ENCODE results near the gene SDR42E2. TPM values are rescaled to one million over a fixed set of nuclear protein-coding genes. Genes with fewer than 3 reads are reported as not detected.

SDR42E2 gene
- total and polyA plus RNA-seq, 9 donors, result 0.04 to 0.22 (median 0.07) TPM; not detected in 4

DNA sequence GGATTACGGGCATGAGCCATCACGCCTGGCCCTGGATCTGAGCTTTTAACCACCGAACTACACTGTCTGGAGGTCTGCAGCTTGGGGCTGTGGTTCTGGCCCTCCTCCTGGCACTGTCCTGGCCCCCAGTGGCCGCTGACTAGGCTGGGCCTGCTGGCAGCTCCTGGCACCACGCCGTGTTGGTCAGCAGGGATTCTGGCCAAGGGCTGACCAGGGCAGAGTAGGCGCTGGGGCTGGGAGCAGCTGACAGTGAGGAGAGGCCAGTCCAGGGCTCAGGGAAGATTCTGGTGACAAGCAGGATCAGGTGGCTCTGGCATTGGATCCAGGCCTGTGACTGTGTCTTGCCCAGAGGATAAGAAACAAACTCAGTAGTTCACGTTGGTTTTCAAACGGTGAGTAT is 58.4 kb downstream of the SDR42E2 start:
- 60% methylated on average over 7 of the region's 9 CpGs for WGBS (ENCODE audit: insufficient coverage)
- Histone ChIP-seq H3K4me1 (ENCODE audit: control insufficient read depth, insufficient read depth, low read length) (peaks cover 47% of the 10 kb centered on the region), H3K36me3 (ENCODE audit: control insufficient read depth, insufficient read depth, low read length) (peaks cover 5% of the 10 kb centered on the region), H3K4me3 (ENCODE audit: low read length) (no peak overlapping the region), H3K27ac (ENCODE audit: low read length) (peak overlapping the region; percentile 76), H3K9me3 (replicated peaks; ENCODE audit: control insufficient read depth, low read depth, low read length) (peaks cover 3% of the 10 kb centered on the region), H3K27me3 (ENCODE audit: control insufficient read depth, insufficient read depth, low read length) (no peaks in the 10 kb centered on the region)
- DNase-seq, result peak; percentile 87

DNA sequence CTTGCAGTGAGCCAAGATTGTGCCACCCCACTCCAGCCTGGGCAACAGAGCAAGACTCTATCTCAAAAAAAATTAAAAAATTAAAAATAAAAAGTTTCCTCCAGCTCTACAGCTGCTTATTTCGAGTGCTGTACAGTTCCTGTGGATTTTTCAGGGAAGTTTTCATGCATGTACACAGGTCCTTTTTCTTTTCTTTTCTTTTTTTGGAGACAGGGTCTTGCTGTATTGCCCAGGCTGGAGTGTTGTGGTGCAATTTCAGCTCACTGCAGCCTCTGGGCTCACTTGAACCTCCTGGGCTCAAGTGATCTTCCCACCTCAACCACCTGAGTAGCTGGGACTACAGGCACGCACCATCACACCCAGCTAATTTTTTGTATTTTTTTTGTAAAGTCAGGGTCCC is 59.7 kb downstream of the SDR42E2 start:
- H3K36me3 ChIP-seq (ENCODE audit: control insufficient read depth, insufficient read depth, low read length), result peaks cover 13% of the 10 kb centered on the region
- no peak for DNase-seq
- no peaks in the 10 kb centered on the region for H3K27me3 ChIP-seq (ENCODE audit: control insufficient read depth, insufficient read depth, low read length)
- H3K4me1 ChIP-seq (ENCODE audit: control insufficient read depth, insufficient read depth, low read length), result peaks cover 36% of the 10 kb centered on the region
- H3K27ac ChIP-seq (ENCODE audit: low read length), result no peak overlapping the region
- H3K9me3 ChIP-seq (replicated peaks; ENCODE audit: control insufficient read depth, low read depth, low read length), result peaks cover 3% of the 10 kb centered on the region
- no peak overlapping the region for H3K4me3 ChIP-seq (ENCODE audit: low read length)
- no CpG with 5 or more reads among the region's 2 CpGs for WGBS (ENCODE audit: insufficient coverage)

DNA sequence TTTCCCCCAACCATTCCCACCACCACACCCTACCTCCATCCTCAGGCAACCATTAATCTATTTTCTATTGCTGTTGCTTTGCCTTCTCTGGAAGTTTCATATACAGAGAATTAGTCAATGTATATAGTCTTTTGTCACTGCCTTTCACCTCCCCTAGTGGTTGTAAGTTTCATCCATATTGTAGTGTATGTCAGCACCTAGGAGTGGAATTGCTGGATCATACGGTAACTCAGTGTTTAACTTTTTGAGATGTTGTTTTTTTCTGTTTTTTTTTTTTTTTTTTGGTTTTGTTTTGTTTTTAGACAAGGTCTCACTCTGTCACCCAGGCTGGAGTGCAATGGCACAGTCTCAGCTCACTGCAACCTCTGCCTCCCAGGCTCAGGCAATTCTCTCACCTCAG is 60.7 kb downstream of the SDR42E2 start:
- Histone ChIP-seq H3K27ac (ENCODE audit: low read length) (no peak overlapping the region), H3K4me3 (ENCODE audit: low read length) (no peak overlapping the region), H3K4me1 (ENCODE audit: control insufficient read depth, insufficient read depth, low read length) (peaks cover 31% of the 10 kb centered on the region), H3K9me3 (replicated peaks; ENCODE audit: control insufficient read depth, low read depth, low read length) (peaks cover 3% of the 10 kb centered on the region), H3K27me3 (ENCODE audit: control insufficient read depth, insufficient read depth, low read length) (no peaks in the 10 kb centered on the region), H3K36me3 (ENCODE audit: control insufficient read depth, insufficient read depth, low read length) (peaks cover 19% of the 10 kb centered on the region)
- no peak for DNase-seq
- no CpG with 5 or more reads among the region's 1 CpG for WGBS (ENCODE audit: insufficient coverage)

DNA sequence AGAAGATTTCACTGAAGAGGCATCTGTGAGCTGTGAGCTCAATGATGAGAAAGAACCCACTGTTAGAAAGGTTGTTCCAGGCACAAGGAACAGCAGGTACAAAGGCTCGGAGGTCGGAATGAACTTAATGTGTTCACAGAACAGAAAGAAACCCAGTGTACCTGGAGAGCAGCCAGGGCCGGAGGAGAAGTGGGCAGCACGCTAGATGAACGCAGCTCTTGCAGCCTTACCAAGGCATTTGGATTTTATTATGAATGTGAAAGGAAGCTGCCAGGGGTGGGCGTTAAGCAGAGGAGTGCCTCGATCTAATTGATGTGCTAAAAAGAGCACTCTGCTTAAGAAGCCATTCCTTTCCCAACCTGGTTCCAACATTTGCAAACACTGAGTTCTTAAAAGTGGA is 62.8 kb downstream of the SDR42E2 start:
- Histone ChIP-seq H3K4me3 (ENCODE audit: low read length) (no peak overlapping the region), H3K9me3 (replicated peaks; ENCODE audit: control insufficient read depth, low read depth, low read length) (no peaks in the 10 kb centered on the region), H3K4me1 (ENCODE audit: control insufficient read depth, insufficient read depth, low read length) (peaks cover 21% of the 10 kb centered on the region), H3K36me3 (ENCODE audit: control insufficient read depth, insufficient read depth, low read length) (peaks cover 29% of the 10 kb centered on the region), H3K27me3 (ENCODE audit: control insufficient read depth, insufficient read depth, low read length) (no peaks in the 10 kb centered on the region), H3K27ac (ENCODE audit: low read length) (no peak overlapping the region)
- 67% methylated on average over 5 of the region's 7 CpGs for WGBS (ENCODE audit: insufficient coverage)
- DNase-seq, result no peak

DNA sequence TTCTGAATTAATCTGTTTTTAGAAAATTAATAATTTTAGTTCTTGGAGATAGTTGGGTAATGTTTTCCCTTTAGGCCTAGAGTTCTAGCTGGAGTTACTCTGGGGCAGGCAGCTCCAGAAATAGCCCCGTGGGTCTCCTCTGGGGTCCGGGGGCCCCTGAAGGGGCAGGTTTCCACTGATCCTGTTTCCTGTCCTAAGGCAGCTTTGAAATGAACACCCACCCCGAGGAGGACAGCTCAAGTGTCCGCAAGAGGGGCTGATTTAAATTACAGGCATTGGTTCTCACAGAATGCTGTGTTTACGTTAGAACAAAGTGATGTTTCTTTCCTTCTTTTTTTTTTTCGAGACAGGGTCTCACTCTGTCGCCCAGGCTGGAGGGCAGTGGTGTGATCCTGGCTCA is 67.6 kb downstream of the SDR42E2 start:
- DNase-seq, result peak; percentile 58
- 8% methylated on average over 2 of the region's 7 CpGs for WGBS (ENCODE audit: insufficient coverage)
- Histone ChIP-seq H3K27me3 (ENCODE audit: control insufficient read depth, insufficient read depth, low read length) (no peaks in the 10 kb centered on the region), H3K4me1 (ENCODE audit: control insufficient read depth, insufficient read depth, low read length) (peaks cover 9% of the 10 kb centered on the region), H3K27ac (ENCODE audit: low read length) (peak overlapping the region; percentile 74), H3K4me3 (ENCODE audit: low read length) (no peak overlapping the region), H3K9me3 (replicated peaks; ENCODE audit: control insufficient read depth, low read depth, low read length) (no peaks in the 10 kb centered on the region), H3K36me3 (ENCODE audit: control insufficient read depth, insufficient read depth, low read length) (peaks cover 49% of the 10 kb centered on the region)

DNA sequence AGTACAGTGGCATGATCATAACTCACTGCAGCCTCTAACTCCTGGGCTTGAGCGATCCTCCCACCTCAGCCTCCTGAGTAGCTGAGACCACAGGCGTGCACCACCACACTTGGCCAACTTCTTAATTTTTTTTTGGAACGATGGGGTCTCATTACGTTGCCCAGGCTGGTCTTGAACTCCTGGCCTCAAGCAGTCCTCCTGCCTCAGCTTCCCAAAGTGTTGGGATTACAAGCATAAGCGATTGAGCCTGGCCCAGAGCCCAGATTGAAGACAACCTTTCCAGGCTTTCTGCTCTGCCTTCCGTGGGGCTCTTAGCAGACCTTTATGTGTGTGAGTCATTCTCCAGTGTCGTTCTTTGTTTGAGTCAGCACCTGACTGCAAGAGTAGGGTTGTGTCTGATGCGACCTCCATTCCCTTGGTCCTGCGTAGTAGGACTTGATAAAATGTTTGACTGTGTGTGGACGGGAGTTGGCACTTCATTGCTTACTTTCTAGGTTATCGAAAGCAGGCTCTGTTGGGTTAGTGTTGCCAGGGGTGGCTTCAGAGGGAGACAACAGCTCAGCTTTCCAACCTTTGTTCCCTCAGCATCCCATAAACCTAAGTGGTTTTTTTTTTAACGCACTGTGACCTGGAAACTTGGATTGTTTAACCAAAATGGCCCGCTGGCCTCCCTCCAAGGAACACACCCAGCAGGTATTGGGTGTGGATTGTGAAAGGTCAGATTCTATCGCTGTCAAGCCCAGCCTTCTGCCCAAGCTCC is 70.2 kb downstream of the SDR42E2 start:
- Histone ChIP-seq H3K27ac (ENCODE audit: low read length) (no peak overlapping the region), H3K9me3 (replicated peaks; ENCODE audit: control insufficient read depth, low read depth, low read length) (no peaks in the 10 kb centered on the region), H3K4me1 (ENCODE audit: control insufficient read depth, insufficient read depth, low read length) (peaks cover 9% of the 10 kb centered on the region), H3K36me3 (ENCODE audit: control insufficient read depth, insufficient read depth, low read length) (peaks cover 44% of the 10 kb centered on the region), H3K4me3 (ENCODE audit: low read length) (no peak overlapping the region), H3K27me3 (ENCODE audit: control insufficient read depth, insufficient read depth, low read length) (no peaks in the 10 kb centered on the region)
- no peak for DNase-seq
- whole genome bisulfite sequencing (ENCODE audit: insufficient coverage), result 81% methylated on average over 8 of the region's 14 CpGs

DNA sequence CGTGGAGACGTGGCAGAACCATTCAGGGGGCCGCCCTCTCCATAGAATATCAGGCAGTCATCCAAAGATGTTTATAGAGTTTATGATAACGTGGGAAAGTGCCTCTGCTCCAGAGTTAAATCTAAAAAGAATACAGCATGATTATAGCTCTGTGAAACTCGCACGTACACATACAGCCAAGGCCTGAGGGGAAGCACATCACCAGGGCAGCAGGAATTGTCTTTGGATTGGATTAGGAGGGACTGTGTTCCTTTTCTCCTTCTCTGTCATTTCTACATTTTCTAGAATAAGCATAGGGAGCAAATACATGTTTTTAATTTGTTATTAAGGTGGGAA is 70.7 kb downstream of the SDR42E2 start:
- Histone ChIP-seq H3K27ac (ENCODE audit: low read length) (no peak overlapping the region), H3K9me3 (replicated peaks; ENCODE audit: control insufficient read depth, low read depth, low read length) (no peaks in the 10 kb centered on the region), H3K27me3 (ENCODE audit: control insufficient read depth, insufficient read depth, low read length) (no peaks in the 10 kb centered on the region), H3K4me1 (ENCODE audit: control insufficient read depth, insufficient read depth, low read length) (peaks cover 9% of the 10 kb centered on the region), H3K36me3 (ENCODE audit: control insufficient read depth, insufficient read depth, low read length) (peaks cover 41% of the 10 kb centered on the region), H3K4me3 (ENCODE audit: low read length) (no peak overlapping the region)
- WGBS (ENCODE audit: insufficient coverage), result no CpG with 5 or more reads among the region's 6 CpGs
- no peak for DNase-seq

DNA sequence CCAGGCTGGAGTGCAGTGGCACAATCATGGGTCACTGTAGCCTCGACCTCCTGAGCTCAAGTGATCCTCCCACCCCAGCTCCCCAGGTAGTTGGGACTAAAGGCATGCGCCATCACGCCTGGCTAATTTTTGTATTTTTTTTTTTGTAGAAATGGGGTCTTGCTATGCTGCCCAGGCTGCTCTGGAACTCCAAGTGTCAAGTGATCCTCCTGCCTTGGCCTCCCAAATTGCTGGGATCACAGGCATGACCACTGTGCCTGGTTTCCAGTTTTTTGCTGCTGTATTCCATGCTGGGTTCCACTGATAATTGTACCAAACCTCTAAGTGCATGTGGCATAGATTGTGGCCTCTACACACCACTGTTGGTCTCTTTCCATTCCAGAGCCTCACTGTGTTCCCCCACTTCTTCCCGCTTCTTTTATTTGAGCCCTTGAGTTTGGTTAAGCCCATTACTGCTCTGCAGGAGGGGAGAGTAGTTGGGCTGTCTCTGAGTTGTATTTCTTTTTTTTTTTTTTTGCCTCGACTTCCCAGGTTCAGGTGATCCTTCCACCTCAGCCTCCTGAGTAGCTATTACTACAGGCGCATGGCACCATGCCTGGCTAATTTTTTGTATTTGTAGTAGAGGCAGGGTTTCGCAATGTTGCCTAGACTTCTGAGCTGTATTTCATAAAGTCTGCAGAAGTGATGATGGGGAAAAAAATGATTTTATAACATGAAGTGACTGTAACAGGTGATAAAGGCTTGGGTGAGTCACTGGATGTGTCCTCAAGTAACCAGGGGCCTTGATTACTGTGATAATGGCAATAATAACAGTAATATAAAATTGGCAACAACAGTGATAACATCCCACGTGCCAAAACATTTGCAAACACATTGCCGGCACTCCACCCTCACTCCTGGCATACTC is 73.8 kb downstream of the SDR42E2 start:
- H3K4me3 ChIP-seq (ENCODE audit: low read length), result no peak overlapping the region
- no peak overlapping the region for H3K27ac ChIP-seq (ENCODE audit: low read length)
- WGBS (ENCODE audit: insufficient coverage), result 86% methylated on average over 2 of the region's 9 CpGs
- H3K4me1 ChIP-seq (ENCODE audit: control insufficient read depth, insufficient read depth, low read length), result peaks cover 6% of the 10 kb centered on the region
- no peaks in the 10 kb centered on the region for H3K27me3 ChIP-seq (ENCODE audit: control insufficient read depth, insufficient read depth, low read length)
- DNase-seq, result no peak
- H3K36me3 ChIP-seq (ENCODE audit: control insufficient read depth, insufficient read depth, low read length), result peaks cover 34% of the 10 kb centered on the region
- no peaks in the 10 kb centered on the region for H3K9me3 ChIP-seq (replicated peaks; ENCODE audit: control insufficient read depth, low read depth, low read length)

DNA sequence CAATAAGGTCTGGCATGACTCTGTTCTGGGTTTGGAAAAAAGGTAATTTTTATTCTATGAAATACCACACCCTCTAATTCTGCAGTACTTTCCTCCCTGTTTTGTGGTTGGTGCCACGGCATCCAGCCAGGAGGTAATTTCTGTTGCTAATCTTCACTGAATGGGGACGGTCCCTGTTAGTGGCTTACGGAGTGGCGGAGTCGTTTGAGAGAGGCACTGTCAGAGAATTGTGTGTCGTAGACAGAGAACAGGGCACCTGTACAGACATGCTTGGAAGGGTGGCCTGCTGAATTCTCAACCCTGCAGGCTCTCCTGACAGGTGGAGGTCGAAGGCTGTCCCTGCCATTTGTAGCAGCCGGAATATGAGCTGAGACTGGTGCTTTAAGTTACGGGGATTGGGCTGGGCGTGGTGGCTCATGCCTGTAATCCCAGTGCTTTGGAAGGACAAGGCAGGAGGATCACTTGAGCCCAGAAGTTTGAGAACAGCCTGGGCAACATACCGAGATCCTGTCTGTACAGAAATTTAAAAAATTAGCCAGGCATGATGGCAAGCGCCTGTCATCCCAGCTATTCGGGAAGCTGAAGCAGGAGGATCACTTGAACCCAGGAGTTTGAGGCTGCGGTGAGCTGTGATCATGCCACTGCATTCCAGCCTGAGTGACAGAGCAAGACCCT is 77.0 kb downstream of the SDR42E2 start:
- no peaks in the 10 kb centered on the region for H3K27me3 ChIP-seq (ENCODE audit: control insufficient read depth, insufficient read depth, low read length)
- H3K36me3 ChIP-seq (ENCODE audit: control insufficient read depth, insufficient read depth, low read length), result peaks cover 25% of the 10 kb centered on the region
- no peak overlapping the region for H3K4me3 ChIP-seq (ENCODE audit: low read length)
- no peak for DNase-seq
- WGBS (ENCODE audit: insufficient coverage), result 70% methylated on average over 14 of the region's 14 CpGs
- no peaks in the 10 kb centered on the region for H3K9me3 ChIP-seq (replicated peaks; ENCODE audit: control insufficient read depth, low read depth, low read length)
- H3K27ac ChIP-seq (ENCODE audit: low read length), result no peak overlapping the region
- H3K4me1 ChIP-seq (ENCODE audit: control insufficient read depth, insufficient read depth, low read length), result peaks cover 6% of the 10 kb centered on the region
